ENCODE measurements around the gene AK5.
"Not testable (repeated sequence)": the region's sequence is repeated elsewhere in the genome, so short reads cannot be mapped to it uniquely, and the experiment has no call there.

Gene AK5

DNA sequence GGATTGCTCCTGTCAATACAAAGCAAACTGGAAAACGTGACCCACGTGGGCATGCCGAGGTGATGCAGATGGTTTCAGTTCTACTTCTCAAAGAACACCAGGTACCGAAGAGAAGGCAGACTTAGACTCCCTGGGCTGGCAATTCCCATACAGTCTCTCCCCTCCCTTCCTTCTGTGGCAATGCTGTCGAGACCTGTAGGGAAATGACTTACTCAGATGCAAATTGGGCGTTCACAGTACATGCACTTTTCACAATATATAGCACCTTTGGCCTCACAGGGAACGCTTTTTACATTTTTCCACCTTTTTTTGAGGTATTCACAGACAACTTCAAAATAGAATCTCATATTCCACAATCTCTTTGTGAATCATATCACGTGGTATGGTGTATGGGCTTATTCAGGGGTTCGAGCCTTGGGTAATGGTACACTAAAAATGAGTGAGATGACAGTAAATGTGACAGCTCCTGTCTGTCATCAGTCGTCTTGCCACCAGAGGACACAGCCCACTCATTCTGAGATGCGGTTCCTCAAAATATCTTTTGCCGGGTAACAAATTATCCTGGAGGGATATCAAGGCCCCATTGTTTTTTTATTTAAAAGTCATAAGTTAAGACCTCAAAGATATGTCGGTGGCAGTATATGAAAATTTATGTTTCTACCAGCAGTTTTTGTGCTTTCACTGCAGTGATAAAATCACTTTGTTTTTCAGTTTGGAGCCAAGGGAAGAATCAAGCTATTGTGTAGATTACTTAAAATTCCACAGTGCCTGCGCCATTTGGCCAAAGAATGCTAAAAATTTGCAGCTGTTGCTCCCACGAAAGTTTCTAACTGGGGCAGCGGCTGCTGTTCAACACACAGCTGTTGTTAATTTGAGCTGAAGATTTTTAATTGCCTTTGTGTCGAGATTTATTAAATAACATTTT lies 232.3 kb downstream of the AK5 start:
- no peak for DNase-seq

- no peak for DNase-seq
Measured at GRCh38 chr1:77514921-77515776, 233.3 kb downstream of the AK5 start.

GRCh38 chr1:77516106-77516505 lies 234.3 kb downstream of the AK5 start:
- no peak for DNase-seq

- no peak for DNase-seq
Measured at GRCh38 chr1:77524038-77524437, 242.2 kb downstream of the AK5 start.

DNA sequence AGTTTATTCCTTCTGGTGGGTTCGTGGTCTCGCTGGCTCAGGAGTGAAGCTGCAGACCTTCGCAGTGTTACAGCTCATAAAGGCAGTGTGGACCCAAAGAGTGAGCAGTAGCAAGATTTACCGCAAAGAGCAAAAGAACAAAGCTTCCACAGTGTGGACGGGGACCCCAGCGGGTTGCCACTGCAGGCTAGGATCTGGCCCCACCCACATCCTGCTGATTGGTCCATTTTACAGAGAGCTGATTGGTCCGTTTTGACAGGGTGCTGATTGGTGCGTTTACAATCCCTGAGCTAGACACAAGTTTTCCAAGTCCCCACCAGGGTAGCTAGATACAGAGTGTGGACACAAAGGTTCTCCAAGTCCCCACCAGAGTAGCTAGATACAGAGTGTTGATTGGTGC lies 249.3 kb downstream of the AK5 start:
- not testable (repeated sequence) for DNase-seq

- not testable (repeated sequence) for DNase-seq
Measured at GRCh38 chr1:77531596-77532280, 249.9 kb downstream of the AK5 start.

- DNase-seq: no peak
Measured at GRCh38 chr1:77532641-77533040, 250.8 kb downstream of the AK5 start.

- DNase-seq: peak; percentile 52
Measured at GRCh38 chr1:77533660-77534305, 252.0 kb downstream of the AK5 start.

DNA sequence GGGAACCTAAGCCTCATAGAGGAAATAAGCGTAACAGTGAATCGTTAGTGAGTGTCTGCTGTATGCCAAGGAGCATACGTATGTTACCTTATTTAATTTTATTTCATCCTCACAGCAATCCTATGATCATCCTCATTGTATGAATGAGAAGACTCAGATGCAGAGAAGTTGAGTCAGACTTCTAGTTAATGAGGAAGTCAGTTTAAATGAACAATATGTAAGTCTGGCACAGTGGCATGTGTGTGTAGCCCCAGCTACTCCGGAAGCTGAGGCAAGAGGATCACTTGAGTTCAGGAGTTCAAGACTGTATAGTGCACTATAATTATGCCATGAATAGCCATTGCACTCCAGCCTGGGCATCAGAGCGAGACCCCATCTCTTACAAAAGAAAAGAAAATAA lies 252.6 kb downstream of the AK5 start:
- DNase-seq: no peak

GRCh38 chr1:77536813-77537212 lies 255.0 kb downstream of the AK5 start:
- no peak for DNase-seq

GRCh38 chr1:77538956-77539518 lies 257.2 kb downstream of the AK5 start:
- no peak for DNase-seq

DNA sequence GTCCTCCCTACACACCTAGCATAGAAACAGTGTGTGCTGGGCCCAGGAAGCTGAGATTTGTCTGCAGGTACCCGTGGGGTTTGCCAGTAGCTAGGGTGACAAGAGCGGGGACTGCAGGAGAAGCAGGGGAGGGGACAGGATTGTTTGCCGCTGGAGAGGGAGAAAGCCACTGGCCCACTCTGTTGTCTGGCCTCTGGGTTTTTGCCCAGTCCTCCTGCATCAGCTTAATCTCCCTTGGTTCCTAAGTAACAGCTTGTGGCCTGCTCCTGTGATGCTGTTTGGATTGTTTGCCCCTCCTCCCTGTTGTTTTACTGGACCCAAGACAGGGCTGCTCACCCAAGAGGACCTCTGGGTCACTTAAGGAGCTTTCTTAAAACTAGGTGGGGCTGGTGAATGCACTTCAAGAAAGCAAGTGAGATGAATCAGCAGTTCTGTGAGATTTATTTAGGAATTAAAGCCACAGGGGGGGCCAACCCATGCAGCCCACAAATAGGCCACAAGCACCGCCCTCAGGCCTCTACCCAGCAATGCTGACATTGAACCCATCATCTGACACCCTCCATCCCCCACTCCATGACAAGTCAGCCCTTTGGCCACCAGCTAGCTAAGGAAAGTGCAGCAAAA lies 257.8 kb downstream of the AK5 start:
- DNase-seq: no peak

DNA sequence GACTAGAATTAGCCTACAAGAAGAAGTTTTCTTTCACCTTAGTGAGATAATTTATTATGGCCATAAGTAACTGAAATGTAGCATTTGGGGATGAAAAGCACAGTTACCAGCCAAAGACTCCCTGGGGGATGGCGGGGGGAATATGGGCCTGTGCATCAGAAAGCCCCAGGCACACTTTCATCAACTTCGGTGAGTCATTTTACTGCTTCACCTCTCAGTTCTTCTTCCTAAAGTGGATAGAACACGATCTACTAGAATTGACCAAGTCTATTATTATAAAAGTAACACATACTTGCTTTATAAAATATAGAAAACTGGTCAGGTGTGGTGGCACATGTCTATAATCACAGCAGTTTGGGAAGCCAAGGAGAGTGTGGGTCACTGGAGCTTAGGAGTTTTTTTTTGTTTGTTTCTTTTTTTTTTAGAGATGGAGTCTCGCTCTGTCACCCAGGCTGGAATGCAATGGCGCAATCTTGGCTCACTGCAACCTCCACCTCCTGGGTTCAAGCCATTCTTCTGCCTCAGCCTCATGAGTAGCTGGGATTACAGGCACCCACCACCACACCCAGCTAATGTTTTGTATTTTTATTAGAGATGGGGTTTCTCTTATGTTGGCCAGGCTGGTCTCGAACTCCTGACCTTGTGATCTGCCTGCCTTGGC lies 258.8 kb downstream of the AK5 start:
- DNase-seq: no peak

DNA sequence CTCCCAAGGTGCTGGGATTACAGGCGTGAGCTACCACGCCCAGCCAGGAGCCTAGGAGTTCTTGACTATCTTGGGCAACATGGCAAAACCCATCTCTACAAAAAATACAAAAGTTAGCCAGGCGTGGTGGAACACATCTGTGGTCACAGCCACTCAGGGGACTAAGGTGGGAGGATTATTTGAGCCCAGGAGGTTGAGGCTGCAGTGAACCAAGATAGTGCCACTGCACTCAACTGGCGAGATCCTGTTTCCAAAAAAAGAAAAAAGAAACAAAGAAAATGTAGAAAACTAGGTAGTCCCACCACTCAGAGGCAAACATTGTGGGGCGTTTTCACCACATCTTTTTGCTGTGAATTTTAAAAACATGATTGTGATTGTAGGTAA lies 259.3 kb downstream of the AK5 start:
- no peak for DNase-seq

DNA sequence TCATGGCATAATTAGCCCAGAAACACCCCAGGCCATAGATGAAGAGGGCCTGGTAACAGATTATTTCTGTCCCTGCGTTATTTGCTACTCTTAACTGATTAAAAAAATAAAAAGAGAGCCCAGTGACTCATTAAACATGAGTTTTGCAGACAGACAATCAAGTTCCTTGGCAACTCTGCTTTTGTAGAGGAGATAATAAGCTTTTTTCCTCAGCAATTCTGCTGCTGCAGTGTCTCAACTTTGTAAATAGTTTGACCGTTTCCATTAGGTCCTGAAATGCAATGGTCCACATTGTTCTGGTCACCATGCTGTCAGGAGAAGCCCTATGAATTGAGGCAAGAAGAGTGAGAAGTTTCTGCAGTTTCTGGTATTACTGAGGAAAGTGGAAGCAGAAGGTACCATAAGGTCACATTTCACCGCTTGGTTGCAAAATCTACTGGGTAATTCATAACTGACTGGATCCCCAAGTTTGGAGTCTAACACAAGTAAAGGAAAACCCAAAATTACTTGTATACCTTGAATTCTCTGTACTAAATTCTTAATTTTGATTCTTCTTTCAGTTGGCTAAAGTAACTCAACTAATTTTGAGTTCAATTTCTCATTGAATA lies 261.1 kb downstream of the AK5 start:
- no peak for DNase-seq

GRCh38 chr1:77543822-77544448 lies 262.1 kb downstream of the AK5 start:
- DNase-seq: no peak

GRCh38 chr1:77544845-77545244 lies 263.0 kb downstream of the AK5 start:
- DNase-seq: no peak

DNA sequence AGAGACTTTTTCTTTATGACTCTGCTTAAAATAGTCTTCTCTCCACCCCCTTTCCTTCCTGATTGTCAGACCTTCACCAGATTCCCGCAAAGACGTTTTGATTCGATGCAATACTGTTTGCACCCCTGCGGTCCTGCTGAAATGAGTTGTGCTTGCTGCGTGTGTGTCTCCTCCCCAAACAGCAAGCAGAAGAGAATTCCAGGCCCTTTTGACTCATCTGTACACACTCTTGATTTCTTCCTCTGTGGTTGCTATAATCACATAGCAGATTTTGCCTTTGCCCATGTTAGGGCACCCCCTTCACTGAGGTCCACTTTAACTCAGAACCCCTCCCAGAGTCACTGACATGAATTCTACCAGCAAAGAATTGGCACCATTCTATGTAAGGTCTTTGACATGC lies 264.2 kb downstream of the AK5 start:
- DNase-seq: no peak

DNA sequence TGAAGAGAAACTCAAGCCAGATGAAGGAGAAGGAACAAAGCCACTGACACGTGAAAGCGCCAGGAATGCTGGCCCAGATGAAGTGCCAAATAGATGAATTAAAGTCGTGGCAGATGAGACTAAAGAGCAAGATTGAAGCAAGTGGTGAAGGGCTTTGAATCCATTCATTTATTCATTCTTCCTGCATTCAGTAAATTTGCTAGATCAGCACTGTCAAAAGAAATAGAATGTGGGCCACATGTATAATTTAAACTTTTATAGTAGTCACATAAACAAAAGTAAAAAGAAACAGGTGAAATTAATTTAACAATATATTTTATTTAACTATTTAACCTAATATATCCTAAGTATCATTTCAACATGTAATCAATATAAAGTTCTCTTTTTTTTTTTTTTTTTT lies 265.1 kb downstream of the AK5 start:
- DNase-seq: no peak

GRCh38 chr1:77548285-77548684 lies 266.5 kb downstream of the AK5 start:
- no peak for DNase-seq

DNA sequence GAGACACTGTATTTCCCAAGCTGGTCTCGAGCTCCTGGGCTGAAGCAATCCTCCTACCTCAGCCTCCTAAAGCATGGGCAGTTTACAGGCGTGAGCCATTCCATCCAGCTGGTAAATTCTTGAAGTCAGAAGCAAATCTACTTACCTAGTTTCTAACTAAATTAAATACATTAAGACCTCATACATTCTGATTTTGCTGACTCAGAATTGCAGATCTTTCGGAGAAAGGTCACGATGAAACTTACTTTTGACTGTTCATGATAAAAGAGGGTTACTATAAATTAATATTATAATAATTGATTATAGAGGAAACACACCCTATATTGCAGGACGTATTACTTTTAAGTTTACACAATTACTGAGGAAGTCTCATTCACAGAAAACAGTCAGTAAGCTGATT lies 268.3 kb downstream of the AK5 start:
- no peak for DNase-seq

Data from NCI-H1105 treated with DMSO at 0.1 percent for 48 hours (cell line).